Measurements from ENCODE around the gene TTI1. TPM values are rescaled to one million over a fixed set of nuclear protein-coding genes. Genes with fewer than 3 reads are reported as not detected.
A peak's percentile ranks its signal among the peaks of the same experiment; 100 is the strongest.
"Not testable (repeated sequence)": the region's sequence is repeated elsewhere in the genome, so short reads cannot be mapped to it uniquely, and the experiment has no call there.

TTI1 gene
- total RNA-seq, 1 donor from 2014 or later, result 8.1 TPM

- peak; percentile 23 for ATAC-seq
Measured at GRCh38 chr20:37986873-37987601, 46.2 kb downstream of the TTI1 start.

GRCh38 chr20:37986044-37986858 lies 47.0 kb downstream of the TTI1 start:
- ATAC-seq, result no peak

GRCh38 chr20:37984018-37984785 lies 49.1 kb downstream of the TTI1 start:
- ATAC-seq, result no peak

GRCh38 chr20:37983286-37983685 lies 50.0 kb downstream of the TTI1 start:
- no peak for ATAC-seq

GRCh38 chr20:37981568-37981967 lies 51.7 kb downstream of the TTI1 start:
- no peak for ATAC-seq

GRCh38 chr20:37980876-37981275 lies 52.4 kb downstream of the TTI1 start:
- ATAC-seq, result no peak

- no peak for ATAC-seq
Measured at GRCh38 chr20:37980383-37980782, 52.9 kb downstream of the TTI1 start.

GRCh38 chr20:37979021-37979985 lies 54.0 kb downstream of the TTI1 start:
- ATAC-seq, result no peak

- ATAC-seq, result no peak
Measured at GRCh38 chr20:37977786-37978185, 55.5 kb downstream of the TTI1 start.

GRCh38 chr20:37977338-37977737 lies 55.9 kb downstream of the TTI1 start:
- ATAC-seq, result no peak

- no peak for ATAC-seq
Measured at GRCh38 chr20:37976887-37977286, 56.4 kb downstream of the TTI1 start.

- ATAC-seq, result no peak
Measured at GRCh38 chr20:37973059-37973910, 60.0 kb downstream of the TTI1 start.

GRCh38 chr20:37972256-37973058 lies 60.8 kb downstream of the TTI1 start:
- no peak for ATAC-seq

- ATAC-seq, result no peak
Measured at GRCh38 chr20:37971561-37972127, 61.6 kb downstream of the TTI1 start.

- ATAC-seq, result no peak
Measured at GRCh38 chr20:37970856-37971245, 62.4 kb downstream of the TTI1 start.

GRCh38 chr20:37969949-37970855 lies 63.1 kb downstream of the TTI1 start:
- ATAC-seq, result peak; percentile 63

- no peak for ATAC-seq
Measured at GRCh38 chr20:37968841-37969401, 64.3 kb downstream of the TTI1 start.

- not testable (repeated sequence) for ATAC-seq
Measured at GRCh38 chr20:37963483-37963882, 69.8 kb downstream of the TTI1 start.

All from esophagus mucosa (tissue), 1 donor.